ENCODE measurements around the gene LRRC8B. TPM values are rescaled to one million over a fixed set of nuclear protein-coding genes. Genes with fewer than 3 reads are reported as not detected.
A peak's percentile ranks its signal among the peaks of the same experiment; 100 is the strongest.

The LRRC8B gene
- polyA plus RNA-seq, 1 donor (not counting 4 experiments of a cell fraction or from before 2014, with no cell fraction given): 1.5 TPM

DNA sequence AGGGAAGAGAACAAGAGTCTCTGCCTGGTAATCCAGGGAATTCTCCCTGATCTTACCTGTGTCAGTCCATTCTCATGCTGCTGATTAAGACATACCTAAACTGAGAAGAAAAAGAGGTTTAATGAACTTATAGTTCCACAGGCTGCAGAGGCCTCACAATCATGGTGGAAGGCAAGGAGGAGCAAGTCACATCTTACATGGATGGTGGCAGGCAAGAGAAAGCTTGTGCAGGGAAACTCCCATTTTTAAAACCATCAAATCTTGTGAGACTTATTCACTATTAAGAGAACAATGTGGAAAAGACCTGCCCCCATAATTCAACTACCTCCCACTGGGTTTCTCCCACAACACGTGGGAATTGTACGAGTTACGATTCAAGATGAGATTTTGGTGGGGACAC is 34.2 kb upstream of the LRRC8B start:
- DNase-seq (ENCODE audit: low read depth, low spot score) (no peak), FAIRE-seq (no peak)
- no peak overlapping the region for H3K9ac ChIP-seq (ENCODE audit: control insufficient read depth, extremely low read depth, insufficient read depth, low read length)
- H3K36me3 ChIP-seq (ENCODE audit: control insufficient read depth in 2 of 2, extremely low read depth in 1 of 2, insufficient read depth in 2 of 2, low read length in 2 of 2): no peaks in the 10 kb centered on the region
- H3K4me1 ChIP-seq (ENCODE audit: control insufficient read depth, extremely low read depth, insufficient read depth, low read length): peaks cover 7% of the 10 kb centered on the region
- dilution Hi-C loops (cut with MboI; ENCODE audit: extremely low pct_ligation_motif_present, low sequenced_read_pairs): no loop called here
- no peaks in the 10 kb centered on the region for H4K20me1 ChIP-seq (ENCODE audit: control insufficient read depth, extremely low read depth, insufficient read depth, low read length)
- no peaks in the 10 kb centered on the region for H3K9me3 ChIP-seq (ENCODE audit: control insufficient read depth, low read depth, low read length)
- H3K27ac ChIP-seq (ENCODE audit: control insufficient read depth, insufficient read depth, low read length): no peak overlapping the region
- TF ChIP-seq EZH2 (IDR thresholded peaks at IDR 0.05; ENCODE audit: low read length): no peak
- no peak for TF ChIP-seq CTCF (optimal IDR thresholded peaks at IDR 0.05 in 1 of 3, IDR thresholded peaks at IDR 0.05 in 1 of 3, conservative IDR thresholded peaks at IDR 0.05 in 1 of 3; ENCODE audit: extremely low read depth in 1 of 3, insufficient read depth in 2 of 3, low read length in 3 of 3)
- no peak overlapping the region for H3K4me2 ChIP-seq (ENCODE audit: control insufficient read depth, extremely low read depth, insufficient read depth, low read depth, low read length)
- no peaks in the 10 kb centered on the region for H3K79me2 ChIP-seq (ENCODE audit: control insufficient read depth, insufficient read depth, low read length)
- H3K27me3 ChIP-seq (ENCODE audit: control insufficient read depth, extremely low read depth, insufficient read depth, low read length): no peaks in the 10 kb centered on the region
- no peak overlapping the region for H2AFZ ChIP-seq (ENCODE audit: control insufficient read depth, low read length)
- no peak overlapping the region for H3K4me3 ChIP-seq (ENCODE audit: control insufficient read depth in 2 of 3, extremely low read depth in 1 of 3, insufficient read depth in 2 of 3, low read depth in 1 of 3, low read length in 3 of 3)
- no peaks in the 10 kb centered on the region for H3K9me1 ChIP-seq (ENCODE audit: control insufficient read depth, extremely low read depth, insufficient read depth, low read length)

- no peak overlapping the region for H2AFZ ChIP-seq (ENCODE audit: control insufficient read depth, low read length)
- H3K4me1 ChIP-seq (ENCODE audit: control insufficient read depth, extremely low read depth, insufficient read depth, low read length): peaks cover 6% of the 10 kb centered on the region
- DNase-seq (ENCODE audit: low read depth, low spot score): no peak
- H3K4me3 ChIP-seq (ENCODE audit: control insufficient read depth in 2 of 3, extremely low read depth in 1 of 3, insufficient read depth in 2 of 3, low read depth in 1 of 3, low read length in 3 of 3): no peak overlapping the region
- no peak for TF ChIP-seq CTCF (optimal IDR thresholded peaks at IDR 0.05 in 1 of 3, IDR thresholded peaks at IDR 0.05 in 1 of 3, conservative IDR thresholded peaks at IDR 0.05 in 1 of 3; ENCODE audit: extremely low read depth in 1 of 3, insufficient read depth in 2 of 3, low read length in 3 of 3)
- TF ChIP-seq EZH2 (IDR thresholded peaks at IDR 0.05; ENCODE audit: low read length): no peak
- no peak overlapping the region for H3K9ac ChIP-seq (ENCODE audit: control insufficient read depth, extremely low read depth, insufficient read depth, low read length)
- dilution Hi-C loops (cut with MboI; ENCODE audit: extremely low pct_ligation_motif_present, low sequenced_read_pairs): no loop called here
- no peaks in the 10 kb centered on the region for H4K20me1 ChIP-seq (ENCODE audit: control insufficient read depth, extremely low read depth, insufficient read depth, low read length)
- no peaks in the 10 kb centered on the region for H3K27me3 ChIP-seq (ENCODE audit: control insufficient read depth, extremely low read depth, insufficient read depth, low read length)
- H3K36me3 ChIP-seq (ENCODE audit: control insufficient read depth in 2 of 2, extremely low read depth in 1 of 2, insufficient read depth in 2 of 2, low read length in 2 of 2): no peaks in the 10 kb centered on the region
- FAIRE-seq: no peak
- no peak overlapping the region for H3K27ac ChIP-seq (ENCODE audit: control insufficient read depth, insufficient read depth, low read length)
- H3K79me2 ChIP-seq (ENCODE audit: control insufficient read depth, insufficient read depth, low read length): no peaks in the 10 kb centered on the region
- no peaks in the 10 kb centered on the region for H3K9me1 ChIP-seq (ENCODE audit: control insufficient read depth, extremely low read depth, insufficient read depth, low read length)
- H3K9me3 ChIP-seq (ENCODE audit: control insufficient read depth, low read depth, low read length): no peaks in the 10 kb centered on the region
- peak overlapping the region; percentile 22 for H3K4me2 ChIP-seq (ENCODE audit: control insufficient read depth, extremely low read depth, insufficient read depth, low read depth, low read length)
Observed at GRCh38 chr1:89499320-89499719, 25.3 kb upstream of the LRRC8B start.
